Measurements from ENCODE around the gene CNST. TPM values are rescaled to one million over a fixed set of nuclear protein-coding genes. Genes with fewer than 3 reads are reported as not detected.

Gene CNST
- total and polyA plus RNA-seq, 9 of the 15 experiments (the other 6 are each of a cell fraction or from before 2014, with no cell fraction given), result 17.0 to 55.3 (median 30.8) TPM

DNA sequence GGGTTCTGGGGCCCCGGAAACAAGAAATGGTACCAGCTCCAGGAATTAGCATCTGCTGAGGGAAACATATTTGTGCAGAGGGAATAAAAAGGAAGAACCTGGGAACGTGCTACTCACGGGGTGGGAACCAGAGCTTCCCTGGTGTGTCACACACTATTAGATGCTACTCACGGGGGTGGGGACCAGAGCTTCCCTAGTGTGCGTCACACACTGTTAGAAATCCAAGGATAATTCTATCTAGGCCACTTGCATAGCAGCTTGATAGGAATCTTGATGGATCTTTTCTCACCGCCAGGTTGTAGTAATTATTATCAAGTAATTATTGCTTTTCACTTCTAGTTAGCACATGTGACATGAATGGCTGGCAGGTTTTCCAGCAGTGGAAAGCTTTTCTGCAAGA lies 103.4 kb downstream of the CNST start:
- DNase-seq (ENCODE audit: extremely low read depth in 1 of 4, low spot score in 3 of 4) (no peak), FAIRE-seq (no peak), ATAC-seq (no peak)
- Histone ChIP-seq H3K9me1 (ENCODE audit: control insufficient read depth, insufficient read depth, low read length) (no peaks in the 10 kb centered on the region), H3K4me2 (ENCODE audit: insufficient read depth, low read length) (no peak overlapping the region), H3K9me3 (replicated peaks; ENCODE audit: control insufficient read depth, insufficient read depth, low read depth, low read length) (no peaks in the 10 kb centered on the region), H2AFZ (ENCODE audit: low read depth, low read length) (no peak overlapping the region), H3K27me3 (ENCODE audit: control insufficient read depth in 2 of 2, insufficient read depth in 2 of 2, low read length in 2 of 2) (no peaks in the 10 kb centered on the region), H3K36me3 (ENCODE audit: control insufficient read depth, insufficient read depth, low read length) (peaks cover 47% of the 10 kb centered on the region), H3K4me1 (replicated peaks in 1 of 2; ENCODE audit: control insufficient read depth in 2 of 2, insufficient read depth in 2 of 2, low read length in 2 of 2) (no peaks in the 10 kb centered on the region), H3K27ac (ENCODE audit: extremely low read depth, low read depth, low read length) (no peak overlapping the region), H4K20me1 (replicated peaks; ENCODE audit: control insufficient read depth, insufficient read depth, low read length) (no peaks in the 10 kb centered on the region), H3K4me3 (no peak overlapping the region), H3K9ac (ENCODE audit: insufficient read depth in 1 of 2, low read depth in 2 of 2, low read length in 2 of 2) (no peak overlapping the region), H3K79me2 (ENCODE audit: control insufficient read depth, insufficient read depth, low read length) (no peaks in the 10 kb centered on the region; the same call in 2 of the 3 replicates)
- ChIA-PET CTCF (ENCODE audit: low intra/inter-chr PET ratio) (no interaction called here), POLR2A (no interaction called here)
- WGBS (ENCODE audit: insufficient coverage, low coverage, missing lambda C conversion rate), result 89% methylated on average over 6 of the region's 6 CpGs
- BruUV-seq (replicated peaks), result no TSS peak
- in situ Hi-C loops (cut with MboI), result no loop called here
- intact Hi-C loops (cut with micrococcal nuclease), result no loop called here
- TF ChIP-seq PHB2 (IDR thresholded peaks at IDR 0.05; ENCODE audit: low read depth), result no peak
- TF ChIP-seq, protein P1, sequence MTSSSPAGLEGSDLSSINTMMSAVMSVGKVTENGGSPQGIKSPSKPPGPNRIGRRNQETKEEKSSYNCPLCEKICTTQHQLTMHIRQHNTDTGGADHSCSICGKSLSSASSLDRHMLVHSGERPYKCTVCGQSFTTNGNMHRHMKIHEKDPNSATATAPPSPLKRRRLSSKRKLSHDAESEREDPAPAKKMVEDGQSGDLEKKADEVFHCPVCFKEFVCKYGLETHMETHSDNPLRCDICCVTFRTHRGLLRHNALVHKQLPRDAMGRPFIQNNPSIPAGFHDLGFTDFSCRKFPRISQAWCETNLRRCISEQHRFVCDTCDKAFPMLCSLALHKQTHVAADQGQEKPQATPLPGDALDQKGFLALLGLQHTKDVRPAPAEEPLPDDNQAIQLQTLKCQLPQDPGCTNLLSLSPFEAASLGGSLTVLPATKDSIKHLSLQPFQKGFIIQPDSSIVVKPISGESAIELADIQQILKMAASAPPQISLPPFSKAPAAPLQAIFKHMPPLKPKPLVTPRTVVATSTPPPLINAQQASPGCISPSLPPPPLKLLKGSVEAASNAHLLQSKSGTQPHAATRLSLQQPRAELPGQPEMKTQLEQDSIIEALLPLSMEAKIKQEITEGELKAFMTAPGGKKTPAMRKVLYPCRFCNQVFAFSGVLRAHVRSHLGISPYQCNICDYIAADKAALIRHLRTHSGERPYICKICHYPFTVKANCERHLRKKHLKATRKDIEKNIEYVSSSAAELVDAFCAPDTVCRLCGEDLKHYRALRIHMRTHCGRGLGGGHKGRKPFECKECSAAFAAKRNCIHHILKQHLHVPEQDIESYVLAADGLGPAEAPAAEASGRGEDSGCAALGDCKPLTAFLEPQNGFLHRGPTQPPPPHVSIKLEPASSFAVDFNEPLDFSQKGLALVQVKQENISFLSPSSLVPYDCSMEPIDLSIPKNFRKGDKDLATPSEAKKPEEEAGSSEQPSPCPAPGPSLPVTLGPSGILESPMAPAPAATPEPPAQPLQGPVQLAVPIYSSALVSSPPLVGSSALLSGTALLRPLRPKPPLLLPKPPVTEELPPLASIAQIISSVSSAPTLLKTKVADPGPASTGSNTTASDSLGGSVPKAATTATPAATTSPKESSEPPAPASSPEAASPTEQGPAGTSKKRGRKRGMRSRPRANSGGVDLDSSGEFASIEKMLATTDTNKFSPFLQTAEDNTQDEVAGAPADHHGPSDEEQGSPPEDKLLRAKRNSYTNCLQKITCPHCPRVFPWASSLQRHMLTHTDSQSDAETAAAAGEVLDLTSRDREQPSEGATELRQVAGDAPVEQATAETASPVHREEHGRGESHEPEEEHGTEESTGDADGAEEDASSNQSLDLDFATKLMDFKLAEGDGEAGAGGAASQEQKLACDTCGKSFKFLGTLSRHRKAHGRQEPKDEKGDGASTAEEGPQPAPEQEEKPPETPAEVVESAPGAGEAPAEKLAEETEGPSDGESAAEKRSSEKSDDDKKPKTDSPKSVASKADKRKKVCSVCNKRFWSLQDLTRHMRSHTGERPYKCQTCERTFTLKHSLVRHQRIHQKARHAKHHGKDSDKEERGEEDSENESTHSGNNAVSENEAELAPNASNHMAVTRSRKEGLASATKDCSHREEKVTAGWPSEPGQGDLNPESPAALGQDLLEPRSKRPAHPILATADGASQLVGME (CRISPR knock-in tag; IDR thresholded peaks at IDR 0.05), result no peak
- TF ChIP-seq CAMTA2 (CRISPR knock-in tag; conservative IDR thresholded peaks at IDR 0.05), result no peak
- TF ChIP-seq ZKSCAN3 (CRISPR knock-in tag; IDR thresholded peaks at IDR 0.05), result no peak
- TF ChIP-seq EWSR1 (IDR thresholded peaks at IDR 0.05; ENCODE audit: borderline replicate concordance, low read depth, partially characterized antibody), result no peak
- TF ChIP-seq FOXP1 (CRISPR knock-in tag; IDR thresholded peaks at IDR 0.05), result no peak
- TF ChIP-seq SIN3B (IDR thresholded peaks at IDR 0.05; ENCODE audit: low read depth), result no peak
- TF ChIP-seq, protein P2, sequence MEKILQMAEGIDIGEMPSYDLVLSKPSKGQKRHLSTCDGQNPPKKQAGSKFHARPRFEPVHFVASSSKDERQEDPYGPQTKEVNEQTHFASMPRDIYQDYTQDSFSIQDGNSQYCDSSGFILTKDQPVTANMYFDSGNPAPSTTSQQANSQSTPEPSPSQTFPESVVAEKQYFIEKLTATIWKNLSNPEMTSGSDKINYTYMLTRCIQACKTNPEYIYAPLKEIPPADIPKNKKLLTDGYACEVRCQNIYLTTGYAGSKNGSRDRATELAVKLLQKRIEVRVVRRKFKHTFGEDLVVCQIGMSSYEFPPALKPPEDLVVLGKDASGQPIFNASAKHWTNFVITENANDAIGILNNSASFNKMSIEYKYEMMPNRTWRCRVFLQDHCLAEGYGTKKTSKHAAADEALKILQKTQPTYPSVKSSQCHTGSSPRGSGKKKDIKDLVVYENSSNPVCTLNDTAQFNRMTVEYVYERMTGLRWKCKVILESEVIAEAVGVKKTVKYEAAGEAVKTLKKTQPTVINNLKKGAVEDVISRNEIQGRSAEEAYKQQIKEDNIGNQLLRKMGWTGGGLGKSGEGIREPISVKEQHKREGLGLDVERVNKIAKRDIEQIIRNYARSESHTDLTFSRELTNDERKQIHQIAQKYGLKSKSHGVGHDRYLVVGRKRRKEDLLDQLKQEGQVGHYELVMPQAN (IDR thresholded peaks at IDR 0.05; ENCODE audit: borderline replicate concordance), result no peak
- TF ChIP-seq ZNF324 (CRISPR knock-in tag; IDR thresholded peaks at IDR 0.05), result no peak
- TF ChIP-seq ZBTB1 (CRISPR knock-in tag; IDR thresholded peaks at IDR 0.05; ENCODE audit: borderline replicate concordance, low read depth), result no peak
- TF ChIP-seq, protein P3, sequence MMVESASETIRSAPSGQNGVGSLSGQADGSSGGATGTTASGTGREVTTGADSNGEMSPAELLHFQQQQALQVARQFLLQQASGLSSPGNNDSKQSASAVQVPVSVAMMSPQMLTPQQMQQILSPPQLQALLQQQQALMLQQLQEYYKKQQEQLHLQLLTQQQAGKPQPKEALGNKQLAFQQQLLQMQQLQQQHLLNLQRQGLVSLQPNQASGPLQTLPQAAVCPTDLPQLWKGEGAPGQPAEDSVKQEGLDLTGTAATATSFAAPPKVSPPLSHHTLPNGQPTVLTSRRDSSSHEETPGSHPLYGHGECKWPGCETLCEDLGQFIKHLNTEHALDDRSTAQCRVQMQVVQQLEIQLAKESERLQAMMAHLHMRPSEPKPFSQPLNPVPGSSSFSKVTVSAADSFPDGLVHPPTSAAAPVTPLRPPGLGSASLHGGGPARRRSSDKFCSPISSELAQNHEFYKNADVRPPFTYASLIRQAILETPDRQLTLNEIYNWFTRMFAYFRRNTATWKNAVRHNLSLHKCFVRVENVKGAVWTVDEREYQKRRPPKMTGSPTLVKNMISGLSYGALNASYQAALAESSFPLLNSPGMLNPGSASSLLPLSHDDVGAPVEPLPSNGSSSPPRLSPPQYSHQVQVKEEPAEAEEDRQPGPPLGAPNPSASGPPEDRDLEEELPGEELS (CRISPR knock-in tag; IDR thresholded peaks at IDR 0.05; ENCODE audit: borderline replicate concordance), result no peak

Data from K562 (cell line).